GM12878 (cell line): Measurements from ENCODE around the gene LRRC8D. TPM values are rescaled to one million over a fixed set of nuclear protein-coding genes. Genes with fewer than 3 reads are reported as not detected.

Experiments
- CEBPB ChIP-seq, 2 experiments: fragments of 150-350 bp in 1 of 2; IDR thresholded peaks; 2 replicates each; pipeline ENCODE4 v1.6.1; 2012 to 2014; ENCODE audit warnings: low read depth in 2 of 2, low read length in 2 of 2, borderline replicate concordance in 1 of 2, inconsistent platforms in 1 of 2
- CEBPZ ChIP-seq: fragments of 150-350 bp; IDR thresholded peaks from 2 replicates; pipeline ENCODE4 v1.6.1; 2016; ENCODE audit warnings: low read depth, low read length
- E4F1 ChIP-seq: fragments of 450-650 bp; IDR thresholded peaks from 2 replicates; pipeline ENCODE4 v1.6.1; 2018; ENCODE audit warnings: borderline replicate concordance, mild to moderate bottlenecking; ENCODE audit not compliant: partially characterized antibody
- EGR1 ChIP-seq, 2 experiments: IDR thresholded peaks; 1 replicate in 1 of 2; 2 replicates in 1 of 2; pipeline ENCODE4 v1.6.1; 2011 to 2012; ENCODE audit warnings: low read depth in 2 of 2, low read length in 2 of 2, borderline replicate concordance in 1 of 2, mild to moderate bottlenecking in 1 of 2, moderate library complexity in 1 of 2
- GABPA ChIP-seq: IDR thresholded peaks from 2 replicates; pipeline ENCODE4 v1.6.1; 2014; ENCODE audit warnings: antibody characterized with exemption, low read depth, mild to moderate bottlenecking, inconsistent platforms
- HDAC6 ChIP-seq: fragments of 200-600 bp; sonication (generic); IDR thresholded peaks from one replicate; pipeline ENCODE4 v1.8.0; 2017; ENCODE audit warnings: antibody characterized with exemption; ENCODE audit not compliant: unreplicated experiment
- IRF4 ChIP-seq: IDR thresholded peaks from 2 replicates; pipeline ENCODE4 v1.6.1; 2011; ENCODE audit warnings: low read depth, low read length
- JUNB ChIP-seq: IDR thresholded peaks from 2 replicates; pipeline ENCODE4 v1.6.1; 2016; ENCODE audit warnings: antibody characterized with exemption, mild to moderate bottlenecking
- MTA2 ChIP-seq: fragments of 450-650 bp; IDR thresholded peaks from 2 replicates; pipeline ENCODE4 v1.6.1; 2016; ENCODE audit warnings: low read depth, mild to moderate bottlenecking, moderate library complexity
- MTA3 ChIP-seq: IDR thresholded peaks from 2 replicates; pipeline ENCODE4 v1.6.1; 2012; ENCODE audit warnings: low read length, inconsistent platforms, borderline replicate concordance
- NFXL1 ChIP-seq: fragments of 450-650 bp; IDR thresholded peaks from 2 replicates; pipeline ENCODE4 v1.6.1; 2017; ENCODE audit warnings: antibody characterized with exemption, mild to moderate bottlenecking, borderline replicate concordance
- NFYB ChIP-seq: IDR thresholded peaks from 2 replicates; pipeline ENCODE4 v1.6.1; 2011; ENCODE audit warnings: low read depth, mild to moderate bottlenecking, low read length, improper control_type of control experiment, moderate library complexity; ENCODE audit not compliant: insufficient read depth
- NR2C2 ChIP-seq: IDR thresholded peaks from 2 replicates; pipeline ENCODE4 v1.6.1; 2011; ENCODE audit warnings: borderline replicate concordance, low read depth; ENCODE audit not compliant: control insufficient read depth, insufficient read length
- SREBF2 ChIP-seq: IDR thresholded peaks from 2 replicates; pipeline ENCODE4 v1.6.1; 2012; ENCODE audit warnings: mild to moderate bottlenecking, low read length
- TBL1XR1 ChIP-seq: IDR thresholded peaks from 2 replicates; pipeline ENCODE4 v1.6.1; 2012; ENCODE audit warnings: low read depth, low read length, improper control_type of control experiment
- ZBTB11 ChIP-seq: fragments of 450-650 bp; formaldehyde crosslinking; IDR thresholded peaks from 2 replicates; pipeline ENCODE4 v1.5.0; 2022; ENCODE audit warnings: mild to moderate bottlenecking, missing genetic modification characterization
- polyA plus RNA-seq, 11 experiments: library from polyadenylated mRNA; depleted of rRNA in 4 of 11; unstranded in 6 of 11; stranded (reverse) in 5 of 11; fragments of >200 nt; fragmentation: Nextera tagmentation in 4 of 11; fragmentation: Illumina TruSeq in 1 of 11; extraction: Ambion mirVana in 4 of 11; extraction: Trizol in 1 of 11; gene quantifications; 1 replicate in 1 of 11; 2 replicates in 10 of 11; pipeline versions ENCODE4 v1.2.1 to v1.2.3, GENCODE V29; 2011 to 2016; ENCODE audit warnings: inconsistent platforms in 2 of 11, missing spikeins in 2 of 11, low read depth in 1 of 11
- total RNA-seq, 4 experiments: library from RNA; depleted of rRNA in 3 of 4; stranded (reverse); fragments of >200 nt in 3 of 4; fragmentation: Illumina TruSeq in 1 of 4; extraction: Trizol in 1 of 4; gene quantifications; 2 replicates each; pipeline versions ENCODE4 v1.2.1 to v1.2.3, GENCODE V29; 2013 to 2021
- TF ChIP-seq, protein P1 (sequence below): IDR thresholded peaks from 2 replicates; pipeline ENCODE4 v1.6.1; 2011; ENCODE audit warnings: low read depth, low read length, improper control_type of control experiment, borderline replicate concordance

The LRRC8D gene
- total and polyA plus RNA-seq, 10 of the 15 experiments (the other 5 are each of a cell fraction or from before 2014, with no cell fraction given), result 5.6 to 44.1 (median 26.8) TPM

GRCh38 chr1:89855413-89856123 is 34.7 kb downstream of the LRRC8D start (continued):
- no peak for TF ChIP-seq CEBPZ
- 0 out of 2 replicates have a peak, but pooled peaks have one; percentile 27 for TF ChIP-seq NFYB
- no peak for TF ChIP-seq HDAC6
- TF ChIP-seq ZBTB11 (CRISPR knock-in tag), result no peak
- no peak for TF ChIP-seq SREBF2
- no peak for TF ChIP-seq GABPA
- peak; percentile 58; the same call in 1 of the 2 replicates for TF ChIP-seq MTA3
- no peak for TF ChIP-seq NR2C2
- TF ChIP-seq, protein P1, sequence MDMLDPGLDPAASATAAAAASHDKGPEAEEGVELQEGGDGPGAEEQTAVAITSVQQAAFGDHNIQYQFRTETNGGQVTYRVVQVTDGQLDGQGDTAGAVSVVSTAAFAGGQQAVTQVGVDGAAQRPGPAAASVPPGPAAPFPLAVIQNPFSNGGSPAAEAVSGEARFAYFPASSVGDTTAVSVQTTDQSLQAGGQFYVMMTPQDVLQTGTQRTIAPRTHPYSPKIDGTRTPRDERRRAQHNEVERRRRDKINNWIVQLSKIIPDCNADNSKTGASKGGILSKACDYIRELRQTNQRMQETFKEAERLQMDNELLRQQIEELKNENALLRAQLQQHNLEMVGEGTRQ, result no peak
- peak; percentile 80 for TF ChIP-seq JUNB
- no peak for TF ChIP-seq EGR1 (IDR thresholded peaks at IDR 0.05; ENCODE audit: borderline replicate concordance in 1 of 2, low read depth in 2 of 2, low read length in 2 of 2)
- no peak for TF ChIP-seq E4F1
- no peak for TF ChIP-seq CEBPB (IDR thresholded peaks at IDR 0.05; ENCODE audit: borderline replicate concordance in 1 of 2, low read depth in 2 of 2, low read length in 2 of 2)
- TF ChIP-seq TBL1XR1, result no peak
- 0 out of 2 replicates have a peak, but pooled peaks have one; percentile 45 for TF ChIP-seq MTA2
- TF ChIP-seq NFXL1, result no peak
- no peak for TF ChIP-seq IRF4
